ENCODE measurements around the gene TMEM212.
"Not testable (repeated sequence)": the region's sequence is repeated elsewhere in the genome, so short reads cannot be mapped to it uniquely, and the experiment has no call there.

Gene TMEM212

GRCh38 chr3:171813278-171813896 is 29.8 kb upstream of the TMEM212 start:
- no peak for DNase-seq

- peak; percentile 98 for DNase-seq
These were observed 29.2 kb upstream of the TMEM212 start for GRCh38 chr3:171813897-171814460.

- not testable (repeated sequence) for DNase-seq
These were observed 28.5 kb upstream of the TMEM212 start for GRCh38 chr3:171814662-171815061.

- no peak for DNase-seq
These were observed 27.1 kb upstream of the TMEM212 start for GRCh38 chr3:171815973-171816595.

GRCh38 chr3:171817074-171817800 is 25.9 kb upstream of the TMEM212 start:
- DNase-seq = no peak

- DNase-seq = no peak
These were observed 22.1 kb upstream of the TMEM212 start for GRCh38 chr3:171821044-171821443.

GRCh38 chr3:171821778-171822358 is 21.3 kb upstream of the TMEM212 start:
- no peak for DNase-seq

GRCh38 chr3:171822431-171823106 is 20.6 kb upstream of the TMEM212 start:
- DNase-seq = no peak

GRCh38 chr3:171824116-171824515 is 19.0 kb upstream of the TMEM212 start:
- peak; percentile 41 to 55 for DNase-seq

- DNase-seq = no peak
These were observed 18.3 kb upstream of the TMEM212 start for GRCh38 chr3:171824824-171825221.

- DNase-seq = no peak
These were observed 17.8 kb upstream of the TMEM212 start for GRCh38 chr3:171825222-171825828.

- no peak for DNase-seq
These were observed 15.8 kb upstream of the TMEM212 start for GRCh38 chr3:171827385-171827784.

- DNase-seq = no peak
These were observed 15.2 kb upstream of the TMEM212 start for GRCh38 chr3:171827836-171828458.

GRCh38 chr3:171828902-171829770 is 14.0 kb upstream of the TMEM212 start:
- DNase-seq = no peak

- peak; percentile 31 to 47 for DNase-seq
These were observed 13.2 kb upstream of the TMEM212 start for GRCh38 chr3:171829841-171830517.

- DNase-seq = no peak
These were observed 12.7 kb upstream of the TMEM212 start for GRCh38 chr3:171830518-171830875.

- DNase-seq = no peak
These were observed 11.2 kb upstream of the TMEM212 start for GRCh38 chr3:171831936-171832335.

GRCh38 chr3:171832989-171833388 is 10.2 kb upstream of the TMEM212 start:
- no peak for DNase-seq

GRCh38 chr3:171833789-171834460 is 9.2 kb upstream of the TMEM212 start:
- peak; percentile 76 to 85 for DNase-seq

- DNase-seq = no peak
These were observed 8.7 kb upstream of the TMEM212 start for GRCh38 chr3:171834461-171834801.

Measured in Kasumi-1 (cell line).